Keratinocyte (primary cell): ENCODE measurements around the gene SOCS1. TPM values are rescaled to one million over a fixed set of nuclear protein-coding genes. Genes with fewer than 3 reads are reported as not detected.

Experiments
- DNase-seq: peaks from one replicate; pipeline ENCODE4 v3.0.0-alpha.2; 2011; ENCODE audit warnings: low read depth, missing footprints, low spot score
- FAIRE-seq: peaks from 2 replicates; lab custom pipeline; 2011; peaks lifted over from hg19 to GRCh38; lab: Jason Lieb, UNC
- H2AFZ ChIP-seq: 2 replicates; pipeline ENCODE4 v1.6.0; 2012; ENCODE audit warnings: low read length, control low read depth, inconsistent platforms; ENCODE audit not compliant: control insufficient read depth
- H3K27ac ChIP-seq: 2 replicates; pipeline ENCODE4 v1.5.1; 2011; ENCODE audit warnings: low read length; ENCODE audit not compliant: control insufficient read depth, insufficient read depth
- H3K27me3 ChIP-seq: 3 replicates; pipeline ENCODE4 v1.6.0; 2011; ENCODE audit warnings: low read length; ENCODE audit not compliant: control insufficient read depth, insufficient read depth; ENCODE audit errors: extremely low read depth
- H3K36me3 ChIP-seq, 2 experiments: 2 replicates in 1 of 2; 3 replicates in 1 of 2; pipeline ENCODE4 v1.5.1; 2011; ENCODE audit warnings: low read length in 2 of 2, mild to moderate bottlenecking in 1 of 2; ENCODE audit not compliant: control insufficient read depth in 2 of 2, insufficient read depth in 2 of 2; ENCODE audit errors: extremely low read depth in 1 of 2
- H3K4me1 ChIP-seq: 3 replicates; pipeline ENCODE4 v1.5.1; 2011; ENCODE audit warnings: low read length; ENCODE audit not compliant: control insufficient read depth, insufficient read depth; ENCODE audit errors: extremely low read depth
- H3K4me2 ChIP-seq: 3 replicates; pipeline ENCODE4 v1.6.0; 2011; ENCODE audit warnings: low read depth, low read length; ENCODE audit not compliant: control insufficient read depth, insufficient read depth; ENCODE audit errors: extremely low read depth
- H3K4me3 ChIP-seq, 3 experiments: fragments of 200-600 bp in 1 of 3; sonication (generic) in 1 of 3; 2 replicates in 2 of 3; 3 replicates in 1 of 3; pipeline ENCODE4 v1.5.1; 2011 to 2016; ENCODE audit warnings: low read length in 3 of 3, mild to moderate bottlenecking in 3 of 3, control low read depth in 2 of 3, inconsistent platforms in 1 of 3, low read depth in 1 of 3, mixed read lengths in 1 of 3, mixed run types in 1 of 3, moderate library complexity in 1 of 3; ENCODE audit not compliant: control insufficient read depth in 2 of 3, insufficient read depth in 2 of 3; ENCODE audit errors: extremely low read depth in 1 of 3
- H3K79me2 ChIP-seq: 2 replicates; pipeline ENCODE4 v1.6.0; 2012; ENCODE audit warnings: low read length; ENCODE audit not compliant: control insufficient read depth, insufficient read depth
- H3K9ac ChIP-seq: 3 replicates; pipeline ENCODE4 v1.6.0; 2011; ENCODE audit warnings: low read length; ENCODE audit not compliant: control insufficient read depth, insufficient read depth; ENCODE audit errors: extremely low read depth
- H3K9me1 ChIP-seq: 3 replicates; pipeline ENCODE4 v1.6.0; 2011; ENCODE audit warnings: low read length; ENCODE audit not compliant: control insufficient read depth, insufficient read depth; ENCODE audit errors: extremely low read depth
- H3K9me3 ChIP-seq: 2 replicates; pipeline ENCODE4 v1.5.1; 2012; ENCODE audit warnings: low read depth, low read length; ENCODE audit not compliant: control insufficient read depth
- H4K20me1 ChIP-seq: 3 replicates; pipeline ENCODE4 v1.6.0; 2011; ENCODE audit warnings: low read length; ENCODE audit not compliant: control insufficient read depth, insufficient read depth; ENCODE audit errors: extremely low read depth
- CTCF ChIP-seq, 3 experiments: IDR thresholded peaks in 1 of 3; conservative IDR thresholded peaks in 1 of 3; optimal IDR thresholded peaks in 1 of 3; 2 replicates in 2 of 3; 3 replicates in 1 of 3; pipeline versions ENCODE3 to v1.5.1; 2011; ENCODE audit warnings: low read length in 3 of 3, mild to moderate bottlenecking in 3 of 3, moderate library complexity in 2 of 3, control low read depth in 1 of 3, inconsistent platforms in 1 of 3; ENCODE audit not compliant: insufficient read depth in 2 of 3; ENCODE audit errors: extremely low read depth in 1 of 3
- EZH2 ChIP-seq: IDR thresholded peaks from one replicate; pipeline ENCODE4 v1.6.1; 2012; ENCODE audit warnings: inconsistent platforms, mild to moderate bottlenecking, low read length, moderate library complexity
- dilution Hi-C: fragments of 300-500 bp; cut with MboI; formaldehyde crosslinking; loops from one replicate; pipeline ENCODE4 v1.7.0; 2020; ENCODE audit warnings: low sequenced_read_pairs; ENCODE audit not compliant: extremely low pct_ligation_motif_present
- polyA plus RNA-seq, 5 experiments: library from polyadenylated mRNA; depleted of rRNA in 3 of 5; stranded (reverse) in 3 of 5; stranded (forward) in 1 of 5; unstranded in 1 of 5; fragments of >200 nt; gene quantifications; 1 replicate in 1 of 5; 2 replicates in 3 of 5; 3 replicates in 1 of 5; pipeline versions ENCODE4 v1.2.1 to v1.2.3, GENCODE V29; 2011 to 2012; ENCODE audit warnings: missing spikeins in 2 of 5, low read depth in 1 of 5, low replicate concordance in 1 of 5

Gene SOCS1
- polyA plus RNA-seq, 1 donor (not counting 4 experiments of a cell fraction or from before 2014, with no cell fraction given), result 0.98 TPM

GRCh38 chr16:11212798-11213196, 43.2 kb downstream of the SOCS1 start:
- DNase-seq (no peak), FAIRE-seq (no peak)
- no peaks in the 10 kb centered on the region for H3K27me3 ChIP-seq
- peak overlapping the region; percentile 56 for H2AFZ ChIP-seq
- no peaks in the 10 kb centered on the region for H3K36me3 ChIP-seq
- H3K9ac ChIP-seq, result peak overlapping the region; percentile 2
- dilution Hi-C loops, result no loop called here
- peaks cover 6% of the 10 kb centered on the region for H3K9me3 ChIP-seq
- no peaks in the 10 kb centered on the region for H4K20me1 ChIP-seq
- H3K4me2 ChIP-seq, result peak overlapping the region; percentile 30
- H3K79me2 ChIP-seq, result no peaks in the 10 kb centered on the region
- H3K4me3 ChIP-seq, result no peak overlapping the region
- peak overlapping the region; percentile 2 for H3K27ac ChIP-seq
- no peaks in the 10 kb centered on the region for H3K9me1 ChIP-seq
- peaks cover 25% of the 10 kb centered on the region for H3K4me1 ChIP-seq
- TF ChIP-seq CTCF (optimal IDR thresholded peaks at IDR 0.05 in 1 of 3, IDR thresholded peaks at IDR 0.05 in 1 of 3, conservative IDR thresholded peaks at IDR 0.05 in 1 of 3; ENCODE audit: extremely low read depth in 1 of 3, insufficient read depth in 2 of 3, low read length in 3 of 3) (no peak), EZH2 (no peak)

- H3K9me3 ChIP-seq, result peaks cover 11% of the 10 kb centered on the region
- TF ChIP-seq EZH2 (no peak), CTCF (optimal IDR thresholded peaks at IDR 0.05 in 1 of 3, IDR thresholded peaks at IDR 0.05 in 1 of 3, conservative IDR thresholded peaks at IDR 0.05 in 1 of 3; ENCODE audit: extremely low read depth in 1 of 3, insufficient read depth in 2 of 3, low read length in 3 of 3) (no peak)
- no peak for FAIRE-seq
These were observed 43.8 kb downstream of the SOCS1 start for GRCh38 chr16:11211977-11212797.

More at GRCh38 chr16:11211977-11212797, 43.8 kb downstream of the SOCS1 start:
- Histone ChIP-seq H3K4me3 (no peak overlapping the region), H3K27ac (no peak overlapping the region), H3K27me3 (no peaks in the 10 kb centered on the region), H3K9me1 (no peaks in the 10 kb centered on the region), H3K9ac (peak overlapping the region; percentile 2), H4K20me1 (no peaks in the 10 kb centered on the region), H2AFZ (no peak overlapping the region), H3K4me1 (peaks cover 27% of the 10 kb centered on the region), H3K4me2 (peak overlapping the region; percentile 30), H3K79me2 (no peaks in the 10 kb centered on the region), H3K36me3 (no peaks in the 10 kb centered on the region)
- dilution Hi-C loops, result no loop called here
- no peak for DNase-seq
